ENCODE measurements around the gene FRMD1.

Gene FRMD1

DNA sequence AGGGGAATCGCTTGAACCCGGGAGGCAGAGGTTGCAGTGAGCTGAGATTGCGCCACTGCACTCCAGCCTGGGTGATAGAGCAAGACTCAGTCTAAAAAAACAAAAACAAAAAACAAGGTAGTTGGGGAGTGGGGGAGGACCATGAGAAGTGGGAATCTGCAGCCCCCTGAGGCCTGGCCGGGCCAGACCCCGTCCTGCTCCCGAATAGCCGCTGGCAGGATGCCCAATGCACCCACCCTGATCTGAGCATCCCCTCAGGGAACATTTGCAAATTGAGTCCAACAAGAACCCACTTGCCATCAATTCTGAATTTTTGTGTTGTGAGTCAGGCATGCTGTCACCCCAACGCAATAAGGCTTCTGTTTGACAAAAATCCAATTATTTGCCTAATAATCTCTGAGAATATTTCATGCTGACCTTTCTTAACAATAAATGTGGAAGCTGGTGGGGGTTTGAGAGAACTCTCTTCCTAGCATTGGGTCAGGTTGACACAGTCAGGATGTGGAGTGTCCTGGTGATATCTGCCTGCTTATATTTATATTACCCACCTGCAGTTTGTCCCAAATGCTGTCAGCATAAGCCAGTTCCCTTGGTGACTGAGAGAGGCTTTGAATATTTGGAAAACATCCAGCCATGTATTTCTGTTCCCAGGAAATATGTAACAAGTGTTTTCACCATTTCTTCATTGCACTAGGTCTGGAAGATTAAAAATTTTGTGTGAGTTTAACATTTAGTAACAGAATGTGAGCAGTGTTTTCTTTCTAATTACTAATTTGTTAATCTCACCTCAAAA, 28.4 kb upstream of the FRMD1 start:
- no peaks in the 10 kb centered on the region for H3K4me1 ChIP-seq (ENCODE audit: control insufficient read depth, low read depth, low read length)
- no peak overlapping the region for H3K4me3 ChIP-seq (ENCODE audit: low read length)
- H3K4me2 ChIP-seq (ENCODE audit: low read length) = no peak overlapping the region
- no peaks in the 10 kb centered on the region for H3K79me2 ChIP-seq (ENCODE audit: control insufficient read depth, insufficient read depth, low read length)
- H4K5ac ChIP-seq (ENCODE audit: low read length) = no peak overlapping the region
- no CpG with 5 or more reads among the region's 8 CpGs for WGBS (ENCODE audit: extremely low coverage, insufficient coverage, low lambda C conversion rate)
- no peaks in the 10 kb centered on the region for H3K36me3 ChIP-seq (ENCODE audit: control insufficient read depth, insufficient read depth, low read length)
- H3K4ac ChIP-seq (ENCODE audit: low read depth, low read length) = no peak overlapping the region
- H3K23ac ChIP-seq (ENCODE audit: low read length) = no peak overlapping the region
- no peaks in the 10 kb centered on the region for H3K79me1 ChIP-seq (ENCODE audit: low read length)
- no peak overlapping the region for H2BK15ac ChIP-seq (replicated peaks; ENCODE audit: low read depth)
- no peak overlapping the region for H3K9ac ChIP-seq (ENCODE audit: low read length)
- no peak for DNase-seq
- H3K18ac ChIP-seq (ENCODE audit: low read length) = no peak overlapping the region
- H2BK5ac ChIP-seq (ENCODE audit: low read length) = no peak overlapping the region
- H4K8ac ChIP-seq (ENCODE audit: low read depth, low read length) = no peak overlapping the region
- no peak overlapping the region for H3K27ac ChIP-seq (ENCODE audit: low read depth, low read length)
- no peak overlapping the region for H3K56ac ChIP-seq (ENCODE audit: low read length)
- no peak overlapping the region for H2AK5ac ChIP-seq (ENCODE audit: low read length)
- no peaks in the 10 kb centered on the region for H3K27me3 ChIP-seq (ENCODE audit: insufficient read depth, low read length, poor library complexity)
- H2BK120ac ChIP-seq (ENCODE audit: low read depth, low read length) = no peak overlapping the region

GRCh38 chr6:168106633-168107005, 27.6 kb upstream of the FRMD1 start:
- Histone ChIP-seq H3K79me2 (ENCODE audit: control insufficient read depth, insufficient read depth, low read length) (no peaks in the 10 kb centered on the region), H4K8ac (ENCODE audit: low read depth, low read length) (no peak overlapping the region), H3K79me1 (ENCODE audit: low read length) (no peaks in the 10 kb centered on the region), H3K18ac (ENCODE audit: low read length) (no peak overlapping the region), H3K27ac (ENCODE audit: low read depth, low read length) (no peak overlapping the region), H3K36me3 (ENCODE audit: control insufficient read depth, insufficient read depth, low read length) (no peaks in the 10 kb centered on the region), H3K4me1 (ENCODE audit: control insufficient read depth, low read depth, low read length) (no peaks in the 10 kb centered on the region), H3K56ac (ENCODE audit: low read length) (no peak overlapping the region), H4K5ac (ENCODE audit: low read length) (no peak overlapping the region), H2AK5ac (ENCODE audit: low read length) (no peak overlapping the region), H3K23ac (ENCODE audit: low read length) (no peak overlapping the region), H2BK5ac (ENCODE audit: low read length) (no peak overlapping the region), H2BK15ac (replicated peaks; ENCODE audit: low read depth) (no peak overlapping the region), H3K4me3 (ENCODE audit: low read length) (no peak overlapping the region), H3K4ac (ENCODE audit: low read depth, low read length) (no peak overlapping the region), H2BK120ac (ENCODE audit: low read depth, low read length) (no peak overlapping the region), H3K9ac (ENCODE audit: low read length) (no peak overlapping the region), H3K4me2 (ENCODE audit: low read length) (no peak overlapping the region), H3K27me3 (ENCODE audit: insufficient read depth, low read length, poor library complexity) (no peaks in the 10 kb centered on the region)
- no CpG with 5 or more reads among the region's 3 CpGs for WGBS (ENCODE audit: extremely low coverage, insufficient coverage, low lambda C conversion rate)
- DNase-seq = no peak

DNA sequence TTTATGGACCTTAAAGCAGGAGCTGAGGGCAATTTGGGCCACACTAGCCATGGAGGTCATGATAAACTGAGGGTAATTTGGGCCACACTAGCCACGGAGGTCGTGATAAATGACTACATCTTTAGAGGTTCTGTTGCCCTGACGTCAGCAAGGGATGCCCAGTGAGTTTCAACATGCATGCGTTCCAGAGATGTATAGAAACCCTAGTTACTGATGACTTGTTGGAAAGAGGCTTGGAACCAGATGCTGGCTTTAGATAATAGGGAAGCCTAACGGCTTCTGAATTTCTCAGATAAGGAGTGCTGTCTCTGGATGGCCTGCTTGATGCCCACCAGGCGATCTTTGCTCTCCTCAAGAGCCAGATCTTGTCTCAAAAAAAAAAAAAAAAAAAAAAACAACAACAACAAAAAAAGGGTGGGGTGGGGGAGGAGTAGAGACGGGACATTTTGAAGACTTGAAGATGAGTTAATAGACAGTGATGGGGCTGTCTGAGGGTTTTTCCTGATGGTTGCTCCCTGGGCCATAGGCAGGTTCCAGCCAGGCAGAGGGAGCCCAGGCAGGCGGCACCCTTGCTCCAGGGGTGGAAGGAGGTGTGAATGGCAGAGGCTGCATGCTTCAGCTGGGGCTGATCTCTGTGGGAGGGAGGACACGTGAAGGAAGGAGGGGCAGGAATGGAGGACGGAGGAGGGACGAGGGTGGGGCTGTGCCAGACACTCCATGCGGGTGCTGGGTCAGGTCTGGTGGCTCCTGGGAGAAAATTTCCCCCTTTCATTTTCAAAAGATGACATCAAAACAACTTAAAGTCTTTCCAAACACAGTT, 27.0 kb upstream of the FRMD1 start:
- Histone ChIP-seq H2BK120ac (ENCODE audit: low read depth, low read length) (no peak overlapping the region), H2BK15ac (replicated peaks; ENCODE audit: low read depth) (no peak overlapping the region), H3K27me3 (ENCODE audit: insufficient read depth, low read length, poor library complexity) (no peaks in the 10 kb centered on the region), H3K23ac (ENCODE audit: low read length) (no peak overlapping the region), H3K27ac (ENCODE audit: low read depth, low read length) (no peak overlapping the region), H3K4ac (ENCODE audit: low read depth, low read length) (no peak overlapping the region), H3K79me2 (ENCODE audit: control insufficient read depth, insufficient read depth, low read length) (no peaks in the 10 kb centered on the region), H2AK5ac (ENCODE audit: low read length) (no peak overlapping the region), H4K5ac (ENCODE audit: low read length) (no peak overlapping the region), H3K79me1 (ENCODE audit: low read length) (no peaks in the 10 kb centered on the region), H3K18ac (ENCODE audit: low read length) (no peak overlapping the region), H3K4me3 (ENCODE audit: low read length) (no peak overlapping the region), H3K56ac (ENCODE audit: low read length) (no peak overlapping the region), H4K8ac (ENCODE audit: low read depth, low read length) (no peak overlapping the region), H3K9ac (ENCODE audit: low read length) (no peak overlapping the region), H3K36me3 (ENCODE audit: control insufficient read depth, insufficient read depth, low read length) (no peaks in the 10 kb centered on the region), H3K4me1 (ENCODE audit: control insufficient read depth, low read depth, low read length) (no peaks in the 10 kb centered on the region), H3K4me2 (ENCODE audit: low read length) (no peak overlapping the region), H2BK5ac (ENCODE audit: low read length) (no peak overlapping the region)
- no peak for DNase-seq
- WGBS (ENCODE audit: extremely low coverage, insufficient coverage, low lambda C conversion rate) = no CpG with 5 or more reads among the region's 12 CpGs

GRCh38 chr6:168104636-168105035, 25.6 kb upstream of the FRMD1 start:
- H3K27me3 ChIP-seq (ENCODE audit: insufficient read depth, low read length, poor library complexity) = no peaks in the 10 kb centered on the region

GRCh38 chr6:168103050-168103830, 24.2 kb upstream of the FRMD1 start:
- no peak overlapping the region for H3K9ac ChIP-seq (ENCODE audit: low read length)
- H4K5ac ChIP-seq (ENCODE audit: low read length) = no peak overlapping the region
- H2BK15ac ChIP-seq (replicated peaks; ENCODE audit: low read depth) = no peak overlapping the region
- no peaks in the 10 kb centered on the region for H3K36me3 ChIP-seq (ENCODE audit: control insufficient read depth, insufficient read depth, low read length)
- peaks cover 2% of the 10 kb centered on the region for H3K4me1 ChIP-seq (ENCODE audit: control insufficient read depth, low read depth, low read length)
- DNase-seq = no peak
- no peak overlapping the region for H3K4me3 ChIP-seq (ENCODE audit: low read length)
- no peak overlapping the region for H3K23ac ChIP-seq (ENCODE audit: low read length)
- H3K4me2 ChIP-seq (ENCODE audit: low read length) = no peak overlapping the region
- no peak overlapping the region for H3K27ac ChIP-seq (ENCODE audit: low read depth, low read length)
- no peaks in the 10 kb centered on the region for H3K27me3 ChIP-seq (ENCODE audit: insufficient read depth, low read length, poor library complexity)
- H3K4ac ChIP-seq (ENCODE audit: low read depth, low read length) = no peak overlapping the region
- no peak overlapping the region for H2AK5ac ChIP-seq (ENCODE audit: low read length)
- no peak overlapping the region for H3K18ac ChIP-seq (ENCODE audit: low read length)
- no peak overlapping the region for H2BK120ac ChIP-seq (ENCODE audit: low read depth, low read length)
- no CpG with 5 or more reads among the region's 19 CpGs for WGBS (ENCODE audit: extremely low coverage, insufficient coverage, low lambda C conversion rate)
- H3K79me1 ChIP-seq (ENCODE audit: low read length) = no peaks in the 10 kb centered on the region
- no peak overlapping the region for H2BK5ac ChIP-seq (ENCODE audit: low read length)
- H3K56ac ChIP-seq (ENCODE audit: low read length) = no peak overlapping the region
- no peaks in the 10 kb centered on the region for H3K79me2 ChIP-seq (ENCODE audit: control insufficient read depth, insufficient read depth, low read length)
- no peak overlapping the region for H4K8ac ChIP-seq (ENCODE audit: low read depth, low read length)

More at GRCh38 chr6:168104636-168105035, 25.6 kb upstream of the FRMD1 start:
- no peak overlapping the region for H3K4me3 ChIP-seq (ENCODE audit: low read length)
- no peak overlapping the region for H3K4ac ChIP-seq (ENCODE audit: low read depth, low read length)
- no peak overlapping the region for H3K4me2 ChIP-seq (ENCODE audit: low read length)
- no peaks in the 10 kb centered on the region for H3K4me1 ChIP-seq (ENCODE audit: control insufficient read depth, low read depth, low read length)
- DNase-seq = no peak
- no peak overlapping the region for H2AK5ac ChIP-seq (ENCODE audit: low read length)
- H3K56ac ChIP-seq (ENCODE audit: low read length) = no peak overlapping the region
- H4K5ac ChIP-seq (ENCODE audit: low read length) = no peak overlapping the region
- no peak overlapping the region for H3K18ac ChIP-seq (ENCODE audit: low read length)
- no CpG with 5 or more reads among the region's 10 CpGs for WGBS (ENCODE audit: extremely low coverage, insufficient coverage, low lambda C conversion rate)
- no peak overlapping the region for H2BK15ac ChIP-seq (replicated peaks; ENCODE audit: low read depth)
- no peak overlapping the region for H3K23ac ChIP-seq (ENCODE audit: low read length)
- H3K9ac ChIP-seq (ENCODE audit: low read length) = no peak overlapping the region
- no peaks in the 10 kb centered on the region for H3K79me1 ChIP-seq (ENCODE audit: low read length)
- no peak overlapping the region for H4K8ac ChIP-seq (ENCODE audit: low read depth, low read length)
- H2BK120ac ChIP-seq (ENCODE audit: low read depth, low read length) = no peak overlapping the region
- no peak overlapping the region for H3K27ac ChIP-seq (ENCODE audit: low read depth, low read length)
- no peak overlapping the region for H2BK5ac ChIP-seq (ENCODE audit: low read length)
- no peaks in the 10 kb centered on the region for H3K36me3 ChIP-seq (ENCODE audit: control insufficient read depth, insufficient read depth, low read length)
- no peaks in the 10 kb centered on the region for H3K79me2 ChIP-seq (ENCODE audit: control insufficient read depth, insufficient read depth, low read length)
